HG02973 (cell line): ENCODE measurements around the gene CEP170.
"Not testable (repeated sequence)": the region's sequence is repeated elsewhere in the genome, so short reads cannot be mapped to it uniquely, and the experiment has no call there.

Experiments
- ATAC-seq: cut with Tn5 transposase; IDR thresholded peaks from one replicate; pipeline ENCODE4 v1.9.1; 2021; ENCODE audit warnings: moderate library complexity; ENCODE audit not compliant: unreplicated experiment

CEP170 gene

DNA sequence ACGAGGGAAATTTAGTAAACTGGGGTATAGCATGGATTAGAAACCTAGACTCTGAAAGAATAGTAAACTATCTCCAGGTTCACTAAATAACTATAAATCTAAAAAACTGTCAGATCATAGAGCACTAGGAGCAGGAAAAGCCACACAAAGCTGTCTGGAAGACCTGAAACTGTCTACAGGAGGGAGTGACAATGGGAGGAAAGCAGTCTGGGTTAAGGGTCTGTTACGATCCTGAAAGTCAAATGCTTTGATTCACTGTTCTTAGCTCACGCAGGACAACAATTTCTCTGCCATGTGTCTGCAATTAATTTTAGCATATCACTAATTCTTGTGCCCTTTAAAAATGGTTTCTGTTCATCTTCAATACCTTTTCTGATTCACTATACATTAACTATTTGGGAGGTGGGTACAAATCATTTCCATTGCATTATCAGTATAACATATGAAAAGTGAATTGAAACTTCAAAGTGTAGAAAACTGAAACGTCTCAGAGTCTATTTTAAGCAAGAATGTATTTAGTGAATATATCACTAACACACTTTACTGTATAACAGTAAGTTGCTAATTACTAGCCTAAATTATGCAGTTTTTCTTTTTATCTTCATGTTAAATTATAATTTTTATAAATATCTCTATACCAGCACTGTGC is 18.4 kb downstream of the CEP170 start:
- ATAC-seq, result no peak

DNA sequence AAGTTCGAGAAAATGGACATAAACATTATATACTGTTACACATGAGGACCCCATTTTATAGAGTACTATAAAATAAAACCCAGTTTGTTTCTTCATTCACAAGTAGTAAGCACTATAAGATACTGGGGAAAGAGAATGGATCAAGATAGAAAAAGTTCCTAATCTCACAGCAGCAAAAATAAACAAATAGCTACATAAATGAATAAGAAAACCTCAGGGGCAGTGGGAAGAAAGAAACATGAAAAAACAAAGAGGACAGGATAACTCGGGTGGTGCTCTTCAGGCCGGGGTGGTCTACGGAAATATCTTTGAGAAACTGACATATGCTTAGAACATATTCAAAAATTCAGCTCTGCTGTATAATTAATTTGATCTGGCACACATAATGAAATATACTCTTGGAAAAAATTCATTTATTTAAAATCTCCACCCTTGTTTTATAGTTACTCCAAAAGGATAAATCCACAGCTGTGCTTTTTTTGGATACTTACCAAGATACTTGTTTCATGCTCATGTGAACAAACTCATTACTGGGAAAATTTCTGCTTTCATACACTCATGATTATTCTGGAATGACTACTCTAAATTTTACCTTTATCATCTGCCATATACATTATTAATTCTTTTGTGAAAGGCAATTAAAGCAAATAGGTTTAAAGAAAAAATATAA is 20.0 kb downstream of the CEP170 start:
- ATAC-seq, result no peak

DNA sequence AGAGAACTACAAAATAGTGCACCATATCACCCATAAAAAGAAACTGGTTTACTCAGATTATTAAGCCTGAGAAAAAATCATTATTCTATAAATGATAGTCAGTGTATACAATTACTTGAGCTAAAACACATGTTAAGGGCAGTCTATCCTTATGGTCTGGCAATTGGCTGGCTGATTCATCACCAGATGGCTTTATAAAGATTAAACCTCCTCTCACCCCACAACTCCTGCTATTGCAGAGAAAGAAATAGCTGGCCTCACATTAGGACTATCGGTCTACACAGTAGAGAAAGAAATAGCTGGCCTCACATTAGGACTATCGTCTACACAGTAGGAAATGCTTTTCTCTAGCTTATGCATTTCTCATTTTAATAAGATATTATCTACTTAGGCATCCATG is 21.2 kb downstream of the CEP170 start:
- no peak for ATAC-seq

DNA sequence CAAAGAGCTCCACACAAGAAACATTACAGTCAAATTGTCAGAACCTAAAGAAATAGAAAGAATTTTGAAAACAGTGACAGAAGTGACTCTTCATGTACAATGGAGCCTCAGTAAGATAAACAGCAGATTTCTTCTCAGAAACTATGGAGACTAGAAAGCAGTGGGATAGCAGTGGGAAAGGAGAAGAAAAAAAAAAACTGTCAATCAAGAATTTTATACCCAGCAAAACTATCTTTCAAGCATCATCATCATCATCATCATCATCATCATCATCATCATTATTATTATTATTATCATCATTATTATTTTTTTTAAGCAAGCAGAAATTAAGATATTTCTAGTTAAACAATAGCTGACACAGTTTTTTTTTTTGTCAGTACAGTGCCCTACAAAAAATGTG is 24.2 kb downstream of the CEP170 start:
- ATAC-seq, result no peak

DNA sequence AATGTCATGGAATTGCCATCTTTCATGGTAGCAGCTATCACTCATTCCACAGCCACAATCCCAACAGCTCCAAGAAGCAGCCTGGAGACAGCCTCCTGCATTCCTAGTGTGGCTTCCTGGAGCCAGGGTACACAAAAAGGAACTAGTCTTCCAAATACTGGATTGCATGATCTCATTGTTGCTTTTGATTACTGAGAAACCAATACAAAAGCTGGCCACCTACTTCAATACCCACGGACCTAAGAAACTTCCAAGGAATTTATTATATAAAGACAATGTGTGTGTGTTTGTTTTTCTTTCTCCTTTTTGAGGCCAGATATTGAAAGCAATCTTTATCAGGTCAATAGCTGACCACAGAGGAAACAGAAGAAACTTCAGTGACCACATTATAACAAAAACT is 25.6 kb downstream of the CEP170 start:
- no peak for ATAC-seq

DNA sequence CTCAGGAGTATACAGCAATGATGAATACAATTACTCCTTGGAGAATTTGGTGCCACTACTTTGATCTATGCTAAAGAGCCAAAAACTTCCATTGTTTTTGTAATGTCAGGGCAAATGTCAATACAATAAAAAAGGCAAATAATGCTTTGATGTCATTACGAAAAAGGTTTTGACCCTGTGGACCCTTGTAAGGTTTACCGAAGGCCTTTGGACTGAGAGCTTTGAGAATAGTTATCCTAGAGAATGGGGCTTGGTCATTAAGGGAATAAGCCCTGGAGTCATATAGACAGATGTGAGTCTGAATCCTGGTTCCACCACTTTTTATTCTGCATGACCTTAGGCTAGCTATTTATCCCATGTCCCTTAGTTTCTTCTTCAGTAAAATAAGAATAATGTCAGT is 27.5 kb downstream of the CEP170 start:
- no peak for ATAC-seq

DNA sequence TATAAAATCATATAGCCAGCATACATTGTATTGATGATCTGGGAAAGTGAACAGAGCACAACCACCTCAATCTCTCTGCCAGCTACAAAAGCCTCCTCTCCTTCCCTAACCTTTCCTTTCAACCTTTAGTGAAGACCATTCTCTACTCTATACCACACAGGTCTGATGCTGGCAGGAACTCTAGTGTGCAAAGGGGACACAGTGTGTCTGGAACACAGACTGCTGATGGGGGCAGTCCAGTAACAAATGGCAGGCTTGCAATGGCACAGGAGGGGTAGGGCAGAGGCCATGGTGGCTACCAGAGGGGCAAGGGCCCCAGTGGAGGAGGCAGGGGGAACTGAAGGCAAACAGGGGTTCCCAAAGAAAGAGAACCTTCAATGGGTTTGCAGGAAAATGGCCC is 37.0 kb downstream of the CEP170 start:
- ATAC-seq, result no peak

DNA sequence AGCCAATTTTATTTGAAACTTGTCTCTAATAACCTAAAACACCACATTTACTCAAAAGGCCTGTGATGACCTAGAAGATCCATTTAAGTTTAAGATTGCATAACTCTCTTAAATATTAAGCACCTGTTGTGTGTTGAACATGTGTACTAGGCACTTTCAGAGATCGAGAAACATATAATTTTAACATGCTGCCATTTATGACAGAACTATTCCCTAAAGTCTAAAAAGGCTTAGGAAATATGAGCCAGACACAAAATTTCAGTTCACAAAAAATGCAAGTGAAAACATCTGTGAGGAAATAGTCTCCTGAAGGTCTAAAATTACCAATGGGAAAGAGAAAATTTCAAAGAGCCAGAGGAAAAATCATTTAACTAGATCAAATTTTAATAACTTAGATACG is 37.7 kb downstream of the CEP170 start:
- ATAC-seq, result no peak

DNA sequence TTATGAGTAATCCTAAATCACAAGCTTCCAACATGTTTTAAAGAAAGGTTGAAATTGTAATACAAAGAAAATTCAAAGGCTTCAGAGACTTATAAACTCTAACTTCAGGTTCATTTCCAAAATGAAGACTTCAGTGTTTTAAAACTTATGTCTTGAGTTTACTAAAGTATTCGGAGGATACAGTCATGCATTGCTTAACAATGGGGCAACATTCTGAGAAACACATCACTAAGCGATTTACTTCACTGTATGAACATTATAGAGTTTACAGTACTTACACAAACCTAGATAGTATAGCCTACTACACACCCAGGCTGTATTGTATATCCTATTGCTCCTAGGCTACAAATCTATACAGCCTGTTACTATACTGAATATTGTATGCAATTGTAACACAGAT is 38.3 kb downstream of the CEP170 start:
- ATAC-seq, result no peak

DNA sequence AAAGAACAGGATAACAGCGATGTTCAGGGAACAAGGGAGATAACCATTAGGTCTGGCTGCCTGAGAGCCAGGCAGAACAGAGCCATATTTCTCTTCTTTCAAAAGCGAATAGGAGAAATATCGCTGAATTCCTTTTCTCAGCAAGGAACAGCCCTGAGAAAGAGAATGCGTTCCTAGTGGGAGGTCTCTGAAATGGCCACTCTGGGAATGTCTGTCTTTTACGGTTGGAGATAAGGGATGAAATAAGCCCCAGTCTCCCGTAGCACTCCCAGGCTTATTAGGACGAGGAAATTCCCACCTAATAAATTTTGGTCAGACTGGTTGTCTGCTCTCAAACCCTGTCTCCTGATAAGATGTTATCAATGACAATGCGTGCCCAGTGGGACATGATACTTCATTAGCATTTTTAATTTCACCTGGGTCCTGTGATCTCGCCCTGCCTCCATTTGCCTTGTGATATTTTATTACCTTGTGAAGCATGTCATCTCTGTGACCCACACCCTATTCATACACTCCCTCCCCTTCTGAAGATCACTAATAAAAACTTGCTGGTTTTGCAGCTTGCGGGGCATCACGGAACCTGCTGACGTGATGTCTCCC is 39.7 kb downstream of the CEP170 start:
- not testable (repeated sequence) for ATAC-seq

DNA sequence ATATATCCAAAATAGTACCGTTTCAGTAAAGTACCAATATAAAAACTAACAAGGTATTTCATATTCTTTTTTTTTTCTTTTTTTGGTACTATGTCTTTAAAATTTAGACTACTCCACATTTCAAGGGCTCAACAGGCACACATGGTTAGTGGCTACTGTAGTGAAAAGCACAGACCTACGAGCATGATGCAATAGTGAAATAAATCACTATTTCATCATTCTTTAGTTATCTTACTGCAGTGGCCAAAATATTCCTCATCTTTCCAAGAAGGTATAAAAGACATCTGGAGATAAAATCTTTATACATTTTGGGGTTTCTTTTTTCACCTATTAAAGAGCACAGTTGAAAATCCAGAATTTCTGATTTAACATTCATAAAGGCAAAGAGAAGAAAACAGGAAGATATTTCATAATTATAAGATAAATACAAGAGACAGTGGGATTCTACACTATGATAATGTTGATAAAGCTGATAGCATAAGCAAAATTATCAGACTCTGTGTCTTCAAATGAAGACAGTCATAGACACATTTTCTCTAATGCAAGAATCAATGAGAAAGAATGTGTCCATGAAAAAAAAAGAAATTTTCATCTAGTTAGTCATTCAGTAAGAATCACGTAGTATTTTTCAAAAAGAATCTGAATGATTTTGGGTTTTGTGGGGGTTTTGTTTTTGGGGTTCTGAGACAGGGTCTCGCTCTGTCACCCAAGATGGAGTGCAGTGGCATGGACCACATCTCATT is 41.9 kb downstream of the CEP170 start:
- ATAC-seq, result no peak

DNA sequence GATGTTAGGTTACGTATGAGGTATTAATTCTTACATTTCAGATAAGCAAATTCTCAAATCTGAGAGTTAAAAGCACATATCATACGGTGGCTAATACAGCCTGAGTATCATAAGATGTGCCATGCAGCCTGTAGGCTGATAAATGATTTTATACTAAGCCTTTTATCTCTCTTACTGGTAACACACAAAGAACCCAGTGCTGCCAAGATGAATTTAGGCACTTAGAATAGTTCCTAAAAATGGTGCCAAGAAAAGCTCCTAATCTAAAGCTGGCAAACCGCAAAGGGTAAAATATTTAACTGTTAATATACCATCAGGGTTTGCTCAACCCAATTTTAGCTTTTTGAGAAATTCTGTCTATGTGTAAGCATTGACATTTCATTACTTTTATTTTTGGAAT is 43.1 kb downstream of the CEP170 start:
- ATAC-seq, result not testable (repeated sequence)

DNA sequence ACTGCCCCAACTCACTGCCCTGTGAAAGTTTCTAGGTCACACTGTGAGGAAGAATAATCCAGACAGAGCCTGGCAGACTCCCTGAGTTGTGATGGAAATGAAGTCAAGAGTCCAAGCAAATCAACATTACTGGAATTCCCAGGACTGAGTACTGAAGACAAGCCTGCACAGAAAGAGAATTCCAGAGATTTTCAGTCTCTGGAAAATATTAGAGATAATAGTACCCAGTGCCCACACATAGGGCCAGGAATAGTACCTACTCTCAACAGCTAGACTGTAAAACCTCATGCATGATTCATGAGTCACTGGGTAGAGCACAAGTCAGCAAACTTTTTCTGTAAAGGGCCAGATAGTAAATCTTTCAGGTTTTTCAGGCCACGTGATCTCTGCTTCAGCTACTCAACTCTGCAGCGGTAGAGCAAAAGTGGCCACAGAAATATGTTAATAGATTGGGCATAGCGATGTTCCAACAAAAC is 50.0 kb downstream of the CEP170 start:
- ATAC-seq, result not testable (repeated sequence)

DNA sequence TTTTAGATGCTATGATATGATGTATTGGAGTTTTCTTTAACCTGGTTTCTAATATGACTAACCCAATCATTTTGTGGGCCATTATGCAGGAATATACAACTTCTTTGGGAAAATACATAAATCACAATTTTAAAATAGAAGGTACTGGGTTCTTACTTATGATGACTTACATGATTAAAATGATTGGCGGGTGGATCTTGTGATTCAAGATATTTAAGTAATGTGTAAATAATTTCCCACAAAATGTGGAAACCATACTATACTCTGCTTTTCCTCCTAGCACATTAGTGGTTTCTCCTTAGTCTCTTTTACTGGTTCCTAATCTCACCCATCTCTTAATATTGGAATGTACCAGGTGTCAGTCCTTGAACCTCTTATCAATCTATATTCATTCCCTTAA is 50.7 kb downstream of the CEP170 start:
- not testable (repeated sequence) for ATAC-seq

DNA sequence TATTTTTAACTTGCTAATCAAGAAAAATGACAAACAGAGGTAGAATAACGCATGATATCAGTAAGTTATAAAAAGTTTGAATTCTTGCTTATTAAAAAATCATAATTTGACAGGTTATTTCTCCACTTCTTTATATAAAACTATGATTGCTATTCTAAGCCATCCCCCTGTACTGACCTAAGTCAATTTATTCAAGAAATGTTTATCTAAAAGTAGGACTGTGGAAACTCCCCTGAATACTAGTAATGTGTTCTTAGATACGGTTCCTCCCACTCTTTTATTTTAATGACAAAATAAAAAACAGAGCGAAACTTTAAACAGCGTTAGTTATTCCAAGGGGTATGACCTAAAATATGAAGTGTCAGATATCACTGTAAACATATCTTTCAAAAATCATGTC is 51.9 kb downstream of the CEP170 start:
- ATAC-seq, result not testable (repeated sequence)

DNA sequence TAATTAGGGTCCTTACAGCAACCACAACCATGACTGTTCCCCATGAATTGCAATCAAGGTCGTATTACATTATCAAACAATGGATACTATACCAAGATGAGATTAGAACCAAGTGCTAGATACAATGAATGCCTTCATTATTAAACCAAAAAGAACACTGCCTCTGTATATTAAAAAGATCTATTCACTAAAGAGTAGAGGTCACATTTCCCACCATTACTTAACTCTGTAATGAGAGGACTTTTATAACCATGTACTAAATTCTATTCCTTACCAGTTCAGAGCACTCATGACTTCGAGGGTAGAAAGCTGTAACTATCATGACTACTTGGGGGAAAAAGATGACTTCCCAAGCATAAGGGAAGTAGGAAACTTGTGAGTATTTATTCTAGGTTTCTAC is 53.8 kb downstream of the CEP170 start:
- not testable (repeated sequence) for ATAC-seq

DNA sequence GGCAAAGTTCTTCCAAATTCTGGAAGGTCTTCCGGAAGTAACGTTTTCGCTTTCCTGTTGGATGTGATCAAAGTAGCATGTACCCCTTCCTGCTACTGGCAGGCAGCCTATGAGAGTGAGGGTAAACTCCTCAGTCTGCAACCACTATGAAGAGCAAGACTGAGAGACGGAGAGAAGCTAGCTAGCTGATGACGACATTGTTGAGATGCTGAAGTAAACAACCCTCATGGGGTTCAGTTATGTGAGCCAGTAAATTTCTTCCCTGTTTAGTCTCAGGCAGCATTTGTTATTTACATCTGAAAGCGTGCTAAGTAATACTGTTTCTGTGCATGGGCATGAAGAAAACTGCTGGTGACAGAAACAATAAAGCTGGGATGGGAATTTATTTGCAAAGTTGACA is 57.6 kb downstream of the CEP170 start:
- ATAC-seq, result not testable (repeated sequence)

DNA sequence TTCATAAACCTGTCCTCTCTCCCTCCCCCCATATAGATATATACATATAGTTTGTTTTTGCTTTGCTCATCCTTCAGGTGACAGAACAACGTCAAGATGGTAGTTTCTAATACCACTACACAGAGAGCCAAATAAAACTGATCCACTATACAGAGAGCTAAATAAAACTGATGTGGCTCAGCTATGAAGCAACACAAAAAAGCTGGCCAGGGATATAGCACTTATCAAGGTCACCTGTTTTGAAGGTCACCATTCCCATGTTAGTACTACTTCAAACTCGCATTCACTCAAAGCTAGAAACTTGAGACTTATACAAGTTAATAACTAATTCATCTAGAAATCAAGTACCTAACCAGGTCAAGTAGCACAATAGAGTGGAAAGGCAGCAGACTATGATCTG is 61.8 kb downstream of the CEP170 start:
- not testable (repeated sequence) for ATAC-seq

DNA sequence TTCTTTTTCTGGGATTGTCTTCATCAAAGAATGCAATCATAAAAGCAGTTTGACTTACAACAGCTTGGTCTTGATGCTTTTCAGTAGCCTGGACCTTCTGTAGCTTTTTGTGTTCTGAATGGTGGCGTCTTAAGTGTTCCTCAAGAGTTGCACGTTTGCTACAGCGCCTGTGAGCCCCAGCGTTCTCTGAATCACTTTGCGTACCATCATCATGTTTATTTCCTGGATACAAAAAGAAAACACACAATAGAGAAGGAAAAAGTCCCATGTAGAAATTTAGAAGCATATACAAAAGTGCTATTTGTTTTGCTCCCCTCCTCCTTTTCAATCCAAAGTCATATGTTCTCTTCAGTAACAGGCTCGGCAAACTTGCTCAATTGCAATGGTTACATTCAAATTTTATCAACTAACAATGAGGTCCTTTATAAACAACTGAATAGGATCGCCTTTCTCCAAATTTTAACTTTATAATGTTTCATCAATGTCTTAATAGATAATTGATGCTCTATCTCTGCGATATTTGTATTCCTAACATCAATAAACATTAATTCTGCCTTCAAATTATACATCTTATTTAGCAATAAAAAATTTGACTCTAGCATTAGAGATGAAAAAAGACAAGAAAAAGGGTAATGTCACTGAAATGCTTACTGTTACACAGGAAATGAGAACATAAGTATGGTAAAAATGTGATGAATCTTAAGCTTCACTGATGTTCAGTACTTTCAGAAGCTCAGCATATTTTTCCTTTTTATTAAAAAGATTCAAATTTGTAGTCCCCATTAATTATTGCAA is 68.7 kb downstream of the CEP170 start:
- ATAC-seq, result not testable (repeated sequence)

DNA sequence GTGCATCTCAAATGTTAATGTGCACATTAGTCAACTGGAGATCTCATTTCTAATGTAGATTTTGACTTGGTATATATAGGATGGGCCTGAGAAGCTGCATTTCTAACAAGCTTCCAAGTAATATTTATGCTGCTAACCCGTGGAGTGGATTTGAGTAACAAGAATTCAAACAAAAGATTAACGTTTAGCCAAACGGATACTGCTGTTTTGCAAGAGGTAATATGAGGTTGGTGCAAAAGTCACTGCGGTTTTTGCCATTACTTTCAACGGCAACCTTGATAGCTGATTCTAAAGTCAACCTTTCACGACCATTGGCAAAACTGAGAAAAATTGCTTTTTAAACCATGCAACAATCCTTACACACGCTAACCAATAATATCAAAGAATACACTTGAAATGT is 70.3 kb downstream of the CEP170 start:
- ATAC-seq, result not testable (repeated sequence)

DNA sequence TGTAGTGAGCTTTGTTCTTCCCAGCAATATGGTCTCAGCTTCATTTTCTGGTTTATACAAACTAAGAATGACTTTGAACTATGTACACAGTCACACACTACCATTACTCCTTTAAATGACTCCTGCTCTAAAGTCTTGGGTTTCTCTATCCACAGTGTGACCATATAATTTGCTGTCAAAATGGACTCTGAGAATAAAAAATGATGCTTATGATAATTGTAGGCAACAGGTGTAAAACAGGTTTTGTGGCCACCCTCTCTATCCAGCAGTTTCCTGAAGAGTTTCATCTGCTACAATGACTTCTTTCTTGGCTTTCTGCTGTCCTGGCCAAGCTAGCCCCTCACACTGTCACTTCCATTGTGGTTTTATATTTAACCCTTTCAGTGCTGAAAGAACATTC is 71.4 kb downstream of the CEP170 start:
- not testable (repeated sequence) for ATAC-seq
